ENCODE data around the gene FBXO11. TPM values are rescaled to one million over a fixed set of nuclear protein-coding genes. Genes with fewer than 3 reads are reported as not detected.

Gene FBXO11
- total and polyA plus RNA-seq, 2 of the 4 experiments (the other 2 are of a cell fraction), result 27.1 to 29.6 TPM

GRCh38 chr2:47869859-47870595 is 36.3 kb downstream of the FBXO11 start:
- Histone ChIP-seq H3K14ac (replicated peaks; ENCODE audit: low read depth, low read length) (no peak overlapping the region), H3K4me3 (ENCODE audit: insufficient read depth, low read depth, low read length) (no peak overlapping the region), H3K18ac (ENCODE audit: low read depth, low read length) (no peak overlapping the region), H2BK5ac (ENCODE audit: low read depth, low read length, poor library complexity, severe bottlenecking) (no peak overlapping the region), H3K56ac (ENCODE audit: extremely low read depth, insufficient read depth, low read length) (no peak overlapping the region), H4K5ac (ENCODE audit: low read depth, low read length) (no peak overlapping the region), H4K91ac (ENCODE audit: insufficient read depth, low read depth, low read length) (no peak overlapping the region), H3K23ac (ENCODE audit: low read depth, low read length) (no peak overlapping the region), H3K79me1 (ENCODE audit: low read depth in 1 of 2, low read length in 2 of 2) (peaks cover 37 to 77% of the 10 kb centered on the region in 2 experiments), H3K9me1 (ENCODE audit: insufficient read depth, low read length) (peaks cover 21% of the 10 kb centered on the region), H3K27me3 (ENCODE audit: control insufficient read depth, insufficient read depth, low read length) (no peaks in the 10 kb centered on the region), H2AK9ac (replicated peaks; ENCODE audit: low read depth, low read length, poor library complexity) (no peak overlapping the region), H3K27ac (ENCODE audit: insufficient read depth, low read length) (no peak overlapping the region), H2AK5ac (ENCODE audit: low read depth, low read length) (no peak overlapping the region), H4K8ac (ENCODE audit: low read depth in 2 of 2, low read length in 2 of 2) (no peak overlapping the region), H2BK120ac (ENCODE audit: low read depth, low read length) (no peak overlapping the region), H3K4ac (ENCODE audit: low read depth, low read length) (no peak overlapping the region), H2BK15ac (ENCODE audit: low read depth, low read length) (no peak overlapping the region), H3K9ac (ENCODE audit: low read depth, low read length) (no peak overlapping the region), H3K4me2 (ENCODE audit: low read depth, low read length) (no peak overlapping the region), H4K20me1 (ENCODE audit: insufficient read depth, low read length) (peaks cover 87% of the 10 kb centered on the region), H2BK20ac (ENCODE audit: low read depth, low read length) (no peak overlapping the region), H3K9me3 (ENCODE audit: control insufficient read depth, insufficient read depth, low read length) (no peaks in the 10 kb centered on the region), H3K4me1 (ENCODE audit: control insufficient read depth, insufficient read depth, low read length) (peaks cover 7% of the 10 kb centered on the region), H3K36me3 (ENCODE audit: control insufficient read depth, insufficient read depth, low read length) (peaks cover 4% of the 10 kb centered on the region), H2AFZ (replicated peaks; ENCODE audit: low read length, poor library complexity) (no peak overlapping the region)
- DNase-seq (peak; percentile 25), ATAC-seq (ENCODE audit: low read depth) (peak; percentile 36; the same call in 1 of the 2 replicates)
- dilution Hi-C loops (cut with HindIII; ENCODE audit: low sequenced_read_pairs, unreplicated experiment), result no loop called here
- ChIA-PET POLR2A (ENCODE audit: unreplicated experiment) (no interaction called here), CTCF (interaction anchor here (0.9 kb wide), 1 partner anchor 9 kb away, joined by 5 read pairs; no protein-coding TSS in a partner anchor)
- WGBS, 2 experiments (ENCODE audit: extremely low coverage in 2 of 2, insufficient read length in 1 of 2), result 100% methylated on average over 1 of the region's 2 CpGs; no CpG with 5 or more reads in 1 of the 2 experiments
- TF ChIP-seq CEBPB (IDR thresholded peaks at IDR 0.05; ENCODE audit: low read depth, low read length) (peak; percentile 9; the same call in 1 of the 2 replicates), BHLHE40 (IDR thresholded peaks at IDR 0.05; ENCODE audit: low read depth, low read length) (no peak)
- no TSS peak for BruUV-seq (replicated peaks)
- intact Hi-C loops (cut with micrococcal nuclease), result no loop called here
- in situ Hi-C loops (cut with MboI; ENCODE audit: low sequenced_read_pairs), result no loop called here
